PC-3 (cell line): ENCODE measurements around the gene PODN. TPM values are rescaled to one million over a fixed set of nuclear protein-coding genes. Genes with fewer than 3 reads are reported as not detected.

ENCODE experiments used
- ATAC-seq: fragments of 200-7000 bp; cut with Tn5 transposase; 2 replicates; pipeline ENCODE4 v1.9.1; 2020; ENCODE audit warnings: mild to moderate bottlenecking, moderate library complexity
- BruUV-seq: library from RNA; stranded (reverse); fragments of 400-500 nt; replicated peaks from 2 replicates; lab custom pipeline; 2021; lab: Mats Ljungman, UMichigan
- CTCF ChIA-PET: fragments of 300-600 bp; sonication (Branson Sonifier 250); formaldehyde crosslinking; loops from one replicate; lab custom pipeline; 2022; ENCODE audit warnings: antibody characterized with exemption; lab: Charles Lee
- POLR2A ChIA-PET: fragments of 300-600 bp; sonication (Branson Sonifier 250); formaldehyde crosslinking; loops from one replicate; lab custom pipeline; 2022; ENCODE audit warnings: antibody characterized with exemption; ENCODE audit not compliant: unreplicated experiment; lab: Charles Lee
- DNase-seq: peaks from one replicate; pipeline ENCODE4 v3.0.0-alpha.2; 2015
- H2AFZ ChIP-seq: fragments of 300-600 bp; sonication (generic); 2 replicates; pipeline ENCODE4 v1.6.0; 2016; ENCODE audit warnings: antibody characterized with exemption, low read length
- H3F3A ChIP-seq: fragments of 300-600 bp; sonication (generic); one replicate; pipeline ENCODE4 v1.6.0; 2017; ENCODE audit warnings: antibody characterized with exemption, low read length, control low read depth, mild to moderate bottlenecking; ENCODE audit not compliant: unreplicated experiment
- H3K27ac ChIP-seq: fragments of 300-600 bp; sonication (generic); 2 replicates; pipeline ENCODE4 v1.5.1; 2016; ENCODE audit warnings: mild to moderate bottlenecking, low read length
- H3K27me3 ChIP-seq: fragments of 300-600 bp; sonication (generic); 2 replicates; pipeline ENCODE4 v1.6.1; 2016; ENCODE audit warnings: low read length, mixed read lengths
- H3K36me3 ChIP-seq: fragments of 300-600 bp; sonication (generic); 2 replicates; pipeline ENCODE4 v1.6.1; 2016; ENCODE audit warnings: low read depth, mixed run types, low read length, mixed read lengths
- H3K4me1 ChIP-seq: fragments of 300-600 bp; sonication (generic); 2 replicates; pipeline ENCODE4 v1.5.1; 2016; ENCODE audit warnings: low read length; ENCODE audit not compliant: insufficient read depth
- H3K4me2 ChIP-seq: fragments of 300-600 bp; sonication (generic); 2 replicates; pipeline ENCODE4 v1.6.0; 2016; ENCODE audit warnings: low read length
- H3K4me3 ChIP-seq: fragments of 300-600 bp; sonication (generic); 2 replicates; pipeline ENCODE4 v1.5.1; 2016; ENCODE audit warnings: mild to moderate bottlenecking, low read length, mixed read lengths
- H3K79me2 ChIP-seq: fragments of 300-600 bp; sonication (generic); 2 replicates; pipeline ENCODE4 v1.6.1; 2017; ENCODE audit warnings: low read length, mixed read lengths
- H3K9ac ChIP-seq: fragments of 300-600 bp; sonication (generic); 2 replicates; pipeline ENCODE4 v1.6.0; 2016; ENCODE audit warnings: mild to moderate bottlenecking, low read length
- H3K9me2 ChIP-seq: fragments of 300-600 bp; sonication (generic); replicated peaks from 2 replicates; pipeline ENCODE4 v1.6.1; 2016; ENCODE audit warnings: mixed run types, low read length, mixed read lengths
- H3K9me3 ChIP-seq: fragments of 300-600 bp; sonication (generic); 2 replicates; pipeline ENCODE4 v1.6.1; 2016; ENCODE audit warnings: low read length, mixed read lengths
- H4K20me1 ChIP-seq: fragments of 300-600 bp; sonication (generic); 2 replicates; pipeline ENCODE4 v1.6.1; 2016; ENCODE audit warnings: low read length, mixed read lengths
- CTCF ChIP-seq: fragments of 300-600 bp; sonication (generic); conservative IDR thresholded peaks from 2 replicates; pipeline ENCODE4 v1.5.1; 2017; ENCODE audit warnings: antibody characterized with exemption, low read depth, mild to moderate bottlenecking, low read length
- EZH2 ChIP-seq: fragments of 300-600 bp; sonication (generic); IDR thresholded peaks from one replicate; pipeline ENCODE4 v1.6.1; 2017; ENCODE audit warnings: antibody characterized with exemption, mild to moderate bottlenecking, low read length; ENCODE audit not compliant: unreplicated experiment
- EZH2phosphoT487 ChIP-seq: fragments of 300-600 bp; sonication (generic); IDR thresholded peaks from 2 replicates; pipeline ENCODE4 v1.6.1; 2018; ENCODE audit warnings: mild to moderate bottlenecking, antibody characterized with exemption, low read length, borderline replicate concordance
- intact Hi-C: fragments of 100-400 bp; cut with micrococcal nuclease; formaldehyde crosslinking; loops from 2 replicates; pipeline ENCODE4 v1.9.0; 2023
- total RNA-seq: library from RNA; depleted of rRNA; stranded (reverse); fragments of >200 nt; gene quantifications from 2 replicates; pipeline ENCODE4 v1.2.3, GENCODE V29; 2014; rRNA removed

PODN gene
- total RNA-seq, 1 experiment from 2014 or later, result not detected

GRCh38 chr1:53133261-53134041 is 71.4 kb downstream of the PODN start:
- no peak overlapping the region for H2AFZ ChIP-seq
- no peak overlapping the region for H3K9ac ChIP-seq
- 0 out of 2 replicates have a peak, but pooled peaks cover 3% of the 10 kb centered on the region for H3K9me3 ChIP-seq
- no peaks in the 10 kb centered on the region for H3K79me2 ChIP-seq
- TF ChIP-seq EZH2 (no peak), EZH2phosphoT487 (no peak), CTCF (no peak)
- H3K4me1 ChIP-seq, result peaks cover 3% of the 10 kb centered on the region; the same call in 1 of the 2 replicates
- BruUV-seq, result no TSS peak
- no peaks in the 10 kb centered on the region for H3F3A ChIP-seq
- ATAC-seq (no peak), DNase-seq (no peak)
- CTCF ChIA-PET, result no interaction called here
- no peak overlapping the region for H3K4me3 ChIP-seq
- H3K27ac ChIP-seq, result no peak overlapping the region
- POLR2A ChIA-PET, result no interaction called here
- H3K9me2 ChIP-seq, result no peaks in the 10 kb centered on the region
- H4K20me1 ChIP-seq, result no peaks in the 10 kb centered on the region
- no peaks in the 10 kb centered on the region for H3K27me3 ChIP-seq
- H3K36me3 ChIP-seq, result no peaks in the 10 kb centered on the region
- H3K4me2 ChIP-seq, result no peak overlapping the region
- intact Hi-C loops, result no loop called here

GRCh38 chr1:53134042-53134485 is 72.1 kb downstream of the PODN start:
- DNase-seq (no peak), ATAC-seq (no peak)
- Histone ChIP-seq H3K79me2 (no peaks in the 10 kb centered on the region), H3K27ac (no peak overlapping the region), H3F3A (no peaks in the 10 kb centered on the region), H3K4me2 (no peak overlapping the region), H3K4me3 (no peak overlapping the region), H2AFZ (no peak overlapping the region), H3K9ac (no peak overlapping the region), H3K36me3 (no peaks in the 10 kb centered on the region), H3K9me3 (0 out of 2 replicates have a peak, but pooled peaks cover 3% of the 10 kb centered on the region), H3K4me1 (peaks cover 3% of the 10 kb centered on the region; the same call in 1 of the 2 replicates), H4K20me1 (no peaks in the 10 kb centered on the region), H3K9me2 (no peaks in the 10 kb centered on the region), H3K27me3 (no peaks in the 10 kb centered on the region)
- BruUV-seq, result no TSS peak
- POLR2A ChIA-PET, result no interaction called here
- CTCF ChIA-PET, result no interaction called here
- TF ChIP-seq EZH2 (no peak), CTCF (no peak), EZH2phosphoT487 (no peak)
- intact Hi-C loops, result no loop called here

Other genes starting within 250 kb of the PODN start
- gene ZYG11A, start 219.5 kb upstream of the PODN start, total RNA-seq, result 0.40 and 0.47 TPM in 2 replicates
- gene ECHDC2, start 140.5 kb upstream of the PODN start, total RNA-seq, result 112 and 124 TPM in 2 replicates
- 97.5 and 106 TPM in 2 replicates for gene SCP2, start 134.9 kb upstream of the PODN start, total RNA-seq
- gene SLC1A7, start 80.4 kb downstream of the PODN start, total RNA-seq, result 0.23 and 0.26 TPM in 2 replicates
- gene CPT2, start 134.6 kb downstream of the PODN start, total RNA-seq, result 19.6 and 27.1 TPM in 2 replicates
- gene CZIB, start 158.4 kb downstream of the PODN start, total RNA-seq, result 44.1 and 47.7 TPM in 2 replicates
- 48.9 and 53.1 TPM in 2 replicates for gene MAGOH, start 176.3 kb downstream of the PODN start, total RNA-seq